ENCODE measurements around the gene CFAP410. TPM values are rescaled to one million over a fixed set of nuclear protein-coding genes. Genes with fewer than 3 reads are reported as not detected.

CFAP410 gene
- total RNA-seq, 1 experiment from 2014 or later = 16.5 TPM

DNA sequence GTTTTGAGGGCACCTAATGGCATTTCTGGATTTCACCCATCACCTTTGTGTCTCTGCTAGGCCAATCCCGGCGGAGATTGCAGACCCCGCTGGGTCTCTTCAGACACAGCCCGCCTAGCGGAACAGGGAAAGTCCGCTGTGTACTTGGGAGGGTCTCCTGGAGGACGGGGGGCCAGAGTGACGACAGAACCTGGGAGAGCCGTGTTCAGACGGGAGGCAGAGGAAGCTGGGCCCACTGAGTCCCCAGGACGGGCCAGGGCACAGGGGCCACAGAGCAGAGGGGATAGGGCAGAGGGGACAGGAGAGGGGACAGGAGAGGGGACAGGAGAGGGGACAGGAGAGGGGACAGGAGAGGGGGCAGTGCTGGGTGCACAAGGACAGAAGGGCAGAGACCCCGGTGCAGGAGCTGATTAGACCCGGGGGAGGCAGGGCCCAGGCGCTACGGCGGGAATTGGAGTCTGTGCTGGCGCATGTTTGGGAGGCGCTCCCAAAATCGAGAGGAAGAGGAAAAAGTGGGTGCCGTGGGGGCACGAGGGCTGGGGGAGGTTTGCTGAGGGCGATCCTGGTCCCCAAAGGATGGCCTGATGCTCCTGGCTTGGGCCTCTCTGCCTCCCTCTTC is 26.9 kb upstream of the CFAP410 start:
- H3K4me1 ChIP-seq = peaks cover 8% of the 10 kb centered on the region; the same call in 1 of the 2 replicates
- H3K27me3 ChIP-seq (replicated peaks; ENCODE audit: control insufficient read depth, insufficient read depth, low read length) = no peaks in the 10 kb centered on the region
- TF ChIP-seq, protein P1, sequence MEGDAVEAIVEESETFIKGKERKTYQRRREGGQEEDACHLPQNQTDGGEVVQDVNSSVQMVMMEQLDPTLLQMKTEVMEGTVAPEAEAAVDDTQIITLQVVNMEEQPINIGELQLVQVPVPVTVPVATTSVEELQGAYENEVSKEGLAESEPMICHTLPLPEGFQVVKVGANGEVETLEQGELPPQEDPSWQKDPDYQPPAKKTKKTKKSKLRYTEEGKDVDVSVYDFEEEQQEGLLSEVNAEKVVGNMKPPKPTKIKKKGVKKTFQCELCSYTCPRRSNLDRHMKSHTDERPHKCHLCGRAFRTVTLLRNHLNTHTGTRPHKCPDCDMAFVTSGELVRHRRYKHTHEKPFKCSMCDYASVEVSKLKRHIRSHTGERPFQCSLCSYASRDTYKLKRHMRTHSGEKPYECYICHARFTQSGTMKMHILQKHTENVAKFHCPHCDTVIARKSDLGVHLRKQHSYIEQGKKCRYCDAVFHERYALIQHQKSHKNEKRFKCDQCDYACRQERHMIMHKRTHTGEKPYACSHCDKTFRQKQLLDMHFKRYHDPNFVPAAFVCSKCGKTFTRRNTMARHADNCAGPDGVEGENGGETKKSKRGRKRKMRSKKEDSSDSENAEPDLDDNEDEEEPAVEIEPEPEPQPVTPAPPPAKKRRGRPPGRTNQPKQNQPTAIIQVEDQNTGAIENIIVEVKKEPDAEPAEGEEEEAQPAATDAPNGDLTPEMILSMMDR (IDR thresholded peaks at IDR 0.05; ENCODE audit: insufficient read depth in 1 of 2, low read depth in 1 of 2, low read length in 1 of 2, severe bottlenecking in 1 of 2, unreplicated experiment in 1 of 2) = no peak
- peaks cover 4% of the 10 kb centered on the region; the same call in 1 of the 2 replicates for H3K9me3 ChIP-seq
- no peak overlapping the region for H3K4me3 ChIP-seq (ENCODE audit: low read depth, low read length)
- no peak for DNase-seq
- no peaks in the 10 kb centered on the region for H3K27me3 Mint-ChIP-seq (ENCODE audit: insufficient read depth, unreplicated experiment)
- no peaks in the 10 kb centered on the region for H3K4me1 Mint-ChIP-seq (ENCODE audit: low read depth, unreplicated experiment)
- no peaks in the 10 kb centered on the region for H3K36me3 Mint-ChIP-seq (ENCODE audit: insufficient read depth, unreplicated experiment)
- BruUV-seq (replicated peaks) = no TSS peak
- ChIA-PET CTCF (no interaction called here), POLR2A (no interaction called here)
- H3K4me3 Mint-ChIP-seq (ENCODE audit: unreplicated experiment) = no peak overlapping the region
- no peak overlapping the region for H3K27ac Mint-ChIP-seq (ENCODE audit: unreplicated experiment)
- H3K9me3 Mint-ChIP-seq (ENCODE audit: unreplicated experiment) = no peaks in the 10 kb centered on the region
- H3K36me3 ChIP-seq (ENCODE audit: control insufficient read depth, insufficient read depth, low read length) = no peaks in the 10 kb centered on the region
- intact Hi-C loops (cut with micrococcal nuclease; ENCODE audit: unreplicated experiment) = no loop called here

DNA sequence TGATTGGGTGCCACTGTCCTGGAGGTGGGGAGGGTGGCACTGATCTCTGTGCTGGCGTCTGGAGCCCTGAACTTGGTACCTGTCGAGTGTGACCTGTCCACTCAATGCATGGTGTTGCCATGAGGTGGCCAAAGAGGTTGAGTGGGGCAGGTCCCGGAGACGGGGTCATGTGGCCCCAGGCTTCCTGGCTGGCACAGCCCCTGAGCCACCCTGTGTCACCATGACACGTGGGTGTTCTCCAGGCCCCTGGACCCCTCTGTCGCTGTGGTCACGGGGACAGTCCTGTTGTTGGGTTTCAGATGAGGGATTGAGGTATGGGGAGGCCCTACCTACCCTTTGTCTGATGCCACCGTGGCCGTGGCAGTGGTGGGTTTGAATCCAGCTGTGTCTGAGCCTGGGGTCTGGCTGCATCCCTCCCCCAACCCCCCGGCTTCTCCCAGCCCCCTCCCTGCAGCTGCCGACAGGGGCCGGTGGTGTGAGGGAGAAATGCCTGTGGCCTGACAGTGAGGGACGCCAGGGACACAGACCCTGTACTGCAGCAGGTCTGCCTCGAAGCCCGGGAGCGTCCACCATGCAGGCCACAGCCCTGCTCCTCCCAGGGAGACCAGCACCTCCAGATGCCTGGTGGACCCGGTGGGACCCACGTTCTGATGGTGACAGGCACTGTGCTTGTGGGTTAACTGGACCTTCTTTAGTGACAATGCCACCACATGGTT is 26.2 kb upstream of the CFAP410 start:
- ChIA-PET CTCF (no interaction called here), POLR2A (no interaction called here)
- no peak overlapping the region for H3K27ac Mint-ChIP-seq (ENCODE audit: unreplicated experiment)
- H3K4me1 Mint-ChIP-seq (ENCODE audit: low read depth, unreplicated experiment) = no peaks in the 10 kb centered on the region
- no peaks in the 10 kb centered on the region for H3K27me3 Mint-ChIP-seq (ENCODE audit: insufficient read depth, unreplicated experiment)
- intact Hi-C loops (cut with micrococcal nuclease; ENCODE audit: unreplicated experiment) = no loop called here
- H3K4me3 ChIP-seq (ENCODE audit: low read depth, low read length) = no peak overlapping the region
- H3K36me3 Mint-ChIP-seq (ENCODE audit: insufficient read depth, unreplicated experiment) = no peaks in the 10 kb centered on the region
- no peaks in the 10 kb centered on the region for H3K36me3 ChIP-seq (ENCODE audit: control insufficient read depth, insufficient read depth, low read length)
- no peak for DNase-seq
- H3K4me1 ChIP-seq = peaks cover 3% of the 10 kb centered on the region; the same call in 1 of the 2 replicates
- no peaks in the 10 kb centered on the region for H3K27me3 ChIP-seq (replicated peaks; ENCODE audit: control insufficient read depth, insufficient read depth, low read length)
- no TSS peak for BruUV-seq (replicated peaks)
- no peaks in the 10 kb centered on the region for H3K9me3 Mint-ChIP-seq (ENCODE audit: unreplicated experiment)
- H3K9me3 ChIP-seq = peaks cover 4% of the 10 kb centered on the region; the same call in 1 of the 2 replicates
- no peak overlapping the region for H3K4me3 Mint-ChIP-seq (ENCODE audit: unreplicated experiment)
- TF ChIP-seq, protein P1 (IDR thresholded peaks at IDR 0.05; ENCODE audit: insufficient read depth in 1 of 2, low read depth in 1 of 2, low read length in 1 of 2, severe bottlenecking in 1 of 2, unreplicated experiment in 1 of 2) = no peak

DNA sequence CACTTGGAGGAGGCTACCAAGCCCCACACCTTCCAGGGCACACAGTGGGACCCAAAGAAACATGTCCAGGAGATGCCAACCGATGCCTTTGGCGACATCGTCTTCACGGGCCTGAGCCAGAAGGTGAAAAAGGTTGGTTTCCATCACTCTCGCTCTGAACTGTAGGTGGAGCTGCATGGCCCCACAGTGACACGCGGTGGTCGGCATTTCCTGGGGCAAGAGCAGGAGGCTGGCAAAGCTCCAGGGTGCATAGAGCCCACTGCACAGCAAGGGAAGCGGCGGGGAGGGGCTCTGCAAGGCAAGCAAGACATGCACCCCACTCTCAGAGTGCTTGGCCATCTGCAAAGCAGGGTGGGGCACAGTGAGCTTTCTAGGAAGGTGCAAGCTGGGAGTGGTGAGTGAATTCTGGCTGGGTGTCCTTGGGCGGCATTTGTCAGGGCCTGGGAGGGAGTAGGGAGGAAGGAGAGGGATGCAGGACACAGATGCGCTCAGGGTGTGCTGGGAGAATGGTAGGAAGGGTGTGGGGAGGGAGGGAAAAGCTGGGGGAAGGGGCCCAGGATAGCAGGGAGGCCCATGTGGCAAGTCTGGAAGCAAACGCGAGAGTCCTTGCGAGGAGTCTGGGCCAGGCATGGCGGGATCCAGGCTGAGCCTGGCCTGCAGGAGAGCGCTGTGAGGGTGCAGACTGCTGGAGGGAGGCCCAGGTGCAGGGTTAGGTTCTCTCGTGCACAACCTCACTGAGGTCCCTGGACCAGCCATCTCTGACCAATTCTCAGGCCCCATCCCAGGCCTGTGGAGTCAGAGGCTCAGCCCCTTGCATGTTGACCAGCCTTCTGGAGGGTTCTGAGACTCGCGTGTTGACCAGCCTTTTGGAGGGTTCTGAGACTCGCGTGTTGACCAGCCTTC is 25.2 kb upstream of the CFAP410 start:
- TF ChIP-seq, protein P1 (IDR thresholded peaks at IDR 0.05; ENCODE audit: insufficient read depth in 1 of 2, low read depth in 1 of 2, low read length in 1 of 2, severe bottlenecking in 1 of 2, unreplicated experiment in 1 of 2) = no peak
- intact Hi-C loops (cut with micrococcal nuclease; ENCODE audit: unreplicated experiment) = no loop called here
- no peaks in the 10 kb centered on the region for H3K27me3 ChIP-seq (replicated peaks; ENCODE audit: control insufficient read depth, insufficient read depth, low read length)
- H3K36me3 ChIP-seq (ENCODE audit: control insufficient read depth, insufficient read depth, low read length) = no peaks in the 10 kb centered on the region
- peaks cover 4% of the 10 kb centered on the region; the same call in 1 of the 2 replicates for H3K9me3 ChIP-seq
- ChIA-PET CTCF (no interaction called here), POLR2A (no interaction called here)
- no peak overlapping the region for H3K4me3 Mint-ChIP-seq (ENCODE audit: unreplicated experiment)
- H3K4me1 Mint-ChIP-seq (ENCODE audit: low read depth, unreplicated experiment) = no peaks in the 10 kb centered on the region
- BruUV-seq (replicated peaks) = no TSS peak
- H3K4me1 ChIP-seq = no peaks in the 10 kb centered on the region
- no peak overlapping the region for H3K4me3 ChIP-seq (ENCODE audit: low read depth, low read length)
- no peak overlapping the region for H3K27ac Mint-ChIP-seq (ENCODE audit: unreplicated experiment)
- no peaks in the 10 kb centered on the region for H3K27me3 Mint-ChIP-seq (ENCODE audit: insufficient read depth, unreplicated experiment)
- H3K36me3 Mint-ChIP-seq (ENCODE audit: insufficient read depth, unreplicated experiment) = no peaks in the 10 kb centered on the region
- H3K9me3 Mint-ChIP-seq (ENCODE audit: unreplicated experiment) = no peaks in the 10 kb centered on the region
- no peak for DNase-seq

Data from Caco-2 (cell line).